HT-29 (cell line): Measurements from ENCODE around the gene GAGE1. TPM values are rescaled to one million over a fixed set of nuclear protein-coding genes. Genes with fewer than 3 reads are reported as not detected.
"Not testable (repeated sequence)": the region's sequence is repeated elsewhere in the genome, so short reads cannot be mapped to it uniquely, and the experiment has no call there.

Source experiments
- DNase-seq: peaks from one replicate; pipeline ENCODE4 v3.0.0-alpha.2; 2015; ENCODE audit warnings: low spot score
- total RNA-seq: library from RNA; depleted of rRNA; stranded (reverse); fragments of >200 nt; shearing (Covaris generic); gene quantifications from 2 replicates; pipeline ENCODE4 v1.2.3, GENCODE V29; 2014; rRNA removed

The GAGE1 gene, protein sequence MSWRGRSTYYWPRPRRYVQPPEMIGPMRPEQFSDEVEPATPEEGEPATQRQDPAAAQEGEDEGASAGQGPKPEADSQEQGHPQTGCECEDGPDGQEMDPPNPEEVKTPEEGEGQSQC
- not detected in 2 replicates for total RNA-seq

DNA sequence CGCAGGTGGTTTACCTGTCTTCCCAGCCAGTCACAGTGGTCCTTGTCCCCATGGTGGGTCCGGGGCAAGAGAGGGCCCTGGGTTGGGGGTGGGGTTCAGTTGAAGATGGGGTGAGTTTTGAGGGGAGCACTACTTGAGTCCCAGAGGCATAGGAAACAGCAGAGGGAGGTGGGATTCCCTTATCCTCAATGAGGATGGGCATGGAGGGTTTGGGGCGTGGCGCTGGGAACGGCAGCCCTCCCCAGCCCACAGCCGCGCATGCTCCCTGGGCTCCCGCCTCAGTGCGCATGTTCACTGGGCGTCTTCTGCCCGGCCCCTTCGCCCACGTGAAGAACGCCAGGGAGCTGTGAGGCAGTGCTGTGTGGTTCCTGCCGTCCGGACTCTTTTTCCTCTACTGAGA, at the start of gene GAGE1:
GAGE1 (plus strand) TSS at position 301 of the 400 bp plus-strand sequence. CDS start 1,155 bp downstream, outside the sequence.
- DNase-seq, result not testable (repeated sequence)

DNA sequence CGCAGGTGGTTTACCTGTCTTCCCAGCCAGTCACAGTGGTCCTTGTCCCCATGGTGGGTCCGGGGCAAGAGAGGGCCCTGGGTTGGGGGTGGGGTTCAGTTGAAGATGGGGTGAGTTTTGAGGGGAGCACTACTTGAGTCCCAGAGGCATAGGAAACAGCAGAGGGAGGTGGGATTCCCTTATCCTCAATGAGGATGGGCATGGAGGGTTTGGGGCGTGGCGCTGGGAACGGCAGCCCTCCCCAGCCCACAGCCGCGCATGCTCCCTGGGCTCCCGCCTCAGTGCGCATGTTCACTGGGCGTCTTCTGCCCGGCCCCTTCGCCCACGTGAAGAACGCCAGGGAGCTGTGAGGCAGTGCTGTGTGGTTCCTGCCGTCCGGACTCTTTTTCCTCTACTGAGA, 47.8 kb upstream of the GAGE1 start, which contains the start of gene GAGE12E:
GAGE12E (plus strand) TSS at position 301 of the 400 bp plus-strand sequence. CDS start 1,155 bp downstream, outside the sequence.
- not testable (repeated sequence) for DNase-seq

DNA sequence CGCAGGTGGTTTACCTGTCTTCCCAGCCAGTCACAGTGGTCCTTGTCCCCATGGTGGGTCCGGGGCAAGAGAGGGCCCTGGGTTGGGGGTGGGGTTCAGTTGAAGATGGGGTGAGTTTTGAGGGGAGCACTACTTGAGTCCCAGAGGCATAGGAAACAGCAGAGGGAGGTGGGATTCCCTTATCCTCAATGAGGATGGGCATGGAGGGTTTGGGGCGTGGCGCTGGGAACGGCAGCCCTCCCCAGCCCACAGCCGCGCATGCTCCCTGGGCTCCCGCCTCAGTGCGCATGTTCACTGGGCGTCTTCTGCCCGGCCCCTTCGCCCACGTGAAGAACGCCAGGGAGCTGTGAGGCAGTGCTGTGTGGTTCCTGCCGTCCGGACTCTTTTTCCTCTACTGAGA, 38.3 kb upstream of the GAGE1 start, which contains the start of gene GAGE12F:
GAGE12F (plus strand) TSS at position 301 of the 400 bp plus-strand sequence. CDS start 1,155 bp downstream, outside the sequence.
- not testable (repeated sequence) for DNase-seq

DNA sequence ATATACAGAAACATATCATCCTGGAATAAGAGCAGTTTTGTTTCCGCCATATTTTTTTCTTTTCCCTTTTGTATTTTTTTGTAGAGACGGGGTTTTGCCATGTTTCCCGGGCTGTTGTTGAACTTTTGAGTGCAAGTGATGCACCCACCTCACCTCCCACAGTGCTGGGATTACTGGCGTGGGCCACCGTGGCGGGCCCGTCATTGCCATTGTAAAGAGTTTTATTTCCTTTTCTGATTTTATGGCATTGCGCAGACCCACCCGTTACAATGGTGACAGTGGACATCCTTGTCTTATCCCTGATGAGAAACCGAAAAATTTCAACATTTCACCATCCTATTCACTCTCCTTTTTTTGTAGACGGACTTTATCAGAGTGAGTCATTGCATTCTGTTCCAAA, 30.1 kb upstream of the GAGE1 start:
- not testable (repeated sequence) for DNase-seq

DNA sequence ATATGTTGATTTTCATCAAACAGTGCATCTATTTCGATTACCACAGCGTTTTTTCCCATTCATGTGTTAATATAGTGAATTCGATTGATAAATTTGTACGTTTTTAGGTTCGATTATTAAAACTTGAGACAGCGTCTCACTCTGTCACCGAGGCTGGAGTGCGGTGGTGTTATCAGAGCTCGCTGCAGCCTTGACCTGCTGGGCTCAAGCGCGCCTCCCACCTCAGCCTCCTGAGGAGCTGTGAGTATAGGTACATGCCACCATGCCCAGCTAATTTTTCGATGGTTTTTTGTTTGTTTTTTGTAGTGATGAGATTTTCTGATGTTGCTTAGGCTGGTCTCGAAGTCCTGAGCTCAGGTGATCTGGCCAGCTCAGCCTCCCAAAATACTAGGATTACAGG, 29.7 kb upstream of the GAGE1 start:
- not testable (repeated sequence) for DNase-seq

DNA sequence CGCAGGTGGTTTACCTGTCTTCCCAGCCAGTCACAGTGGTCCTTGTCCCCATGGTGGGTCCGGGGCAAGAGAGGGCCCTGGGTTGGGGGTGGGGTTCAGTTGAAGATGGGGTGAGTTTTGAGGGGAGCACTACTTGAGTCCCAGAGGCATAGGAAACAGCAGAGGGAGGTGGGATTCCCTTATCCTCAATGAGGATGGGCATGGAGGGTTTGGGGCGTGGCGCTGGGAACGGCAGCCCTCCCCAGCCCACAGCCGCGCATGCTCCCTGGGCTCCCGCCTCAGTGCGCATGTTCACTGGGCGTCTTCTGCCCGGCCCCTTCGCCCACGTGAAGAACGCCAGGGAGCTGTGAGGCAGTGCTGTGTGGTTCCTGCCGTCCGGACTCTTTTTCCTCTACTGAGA, 28.7 kb upstream of the GAGE1 start, which contains the start of gene GAGE12G:
GAGE12G (plus strand) TSS at position 301 of the 400 bp plus-strand sequence. CDS start 1,155 bp downstream, outside the sequence.
- not testable (repeated sequence) for DNase-seq

DNA sequence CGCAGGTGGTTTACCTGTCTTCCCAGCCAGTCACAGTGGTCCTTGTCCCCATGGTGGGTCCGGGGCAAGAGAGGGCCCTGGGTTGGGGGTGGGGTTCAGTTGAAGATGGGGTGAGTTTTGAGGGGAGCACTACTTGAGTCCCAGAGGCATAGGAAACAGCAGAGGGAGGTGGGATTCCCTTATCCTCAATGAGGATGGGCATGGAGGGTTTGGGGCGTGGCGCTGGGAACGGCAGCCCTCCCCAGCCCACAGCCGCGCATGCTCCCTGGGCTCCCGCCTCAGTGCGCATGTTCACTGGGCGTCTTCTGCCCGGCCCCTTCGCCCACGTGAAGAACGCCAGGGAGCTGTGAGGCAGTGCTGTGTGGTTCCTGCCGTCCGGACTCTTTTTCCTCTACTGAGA, 19.2 kb upstream of the GAGE1 start, which contains the start of gene GAGE12H:
GAGE12H (plus strand) TSS at position 301 of the 400 bp plus-strand sequence. CDS start 1,155 bp downstream, outside the sequence.
- DNase-seq, result not testable (repeated sequence)

DNA sequence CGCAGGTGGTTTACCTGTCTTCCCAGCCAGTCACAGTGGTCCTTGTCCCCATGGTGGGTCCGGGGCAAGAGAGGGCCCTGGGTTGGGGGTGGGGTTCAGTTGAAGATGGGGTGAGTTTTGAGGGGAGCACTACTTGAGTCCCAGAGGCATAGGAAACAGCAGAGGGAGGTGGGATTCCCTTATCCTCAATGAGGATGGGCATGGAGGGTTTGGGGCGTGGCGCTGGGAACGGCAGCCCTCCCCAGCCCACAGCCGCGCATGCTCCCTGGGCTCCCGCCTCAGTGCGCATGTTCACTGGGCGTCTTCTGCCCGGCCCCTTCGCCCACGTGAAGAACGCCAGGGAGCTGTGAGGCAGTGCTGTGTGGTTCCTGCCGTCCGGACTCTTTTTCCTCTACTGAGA, 9.6 kb upstream of the GAGE1 start, which contains the start of gene GAGE2A:
GAGE2A (plus strand) TSS at position 301 of the 400 bp plus-strand sequence. CDS start 1,155 bp downstream, outside the sequence.
- DNase-seq, result not testable (repeated sequence)

DNA sequence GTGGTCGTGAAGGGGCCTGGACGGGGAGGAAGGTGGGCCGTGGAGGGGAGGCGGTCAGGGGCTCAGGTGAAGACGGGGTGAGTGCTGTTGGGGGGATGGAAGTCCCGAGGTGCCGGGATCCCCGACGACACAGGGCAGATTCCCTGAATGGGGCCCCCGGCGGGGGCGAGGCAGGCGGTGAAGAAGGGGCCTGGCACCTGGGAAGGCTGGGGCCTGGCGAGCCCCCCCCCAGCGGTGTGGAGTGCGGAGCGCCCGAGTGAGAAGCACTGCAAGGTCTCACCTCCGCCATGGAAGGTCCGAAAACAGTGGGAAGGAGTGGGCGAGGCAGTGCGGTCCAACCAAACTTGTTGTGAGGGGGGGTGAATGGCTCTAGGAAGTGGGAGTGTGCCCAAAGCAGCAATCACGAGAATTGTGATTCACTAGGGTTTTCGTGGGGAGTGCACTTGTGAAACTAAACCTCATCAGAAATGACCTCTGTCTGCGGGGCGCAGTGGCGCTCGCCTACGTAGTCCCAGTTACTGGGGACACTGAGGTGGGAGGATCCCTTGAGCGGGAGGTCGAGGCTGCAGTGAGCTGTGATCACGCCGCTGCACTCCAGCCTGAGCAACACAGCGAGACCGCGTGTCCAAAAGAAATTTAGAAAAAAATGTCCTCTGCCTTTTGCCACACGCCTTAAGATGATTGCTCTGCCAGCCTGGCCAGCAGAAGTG, 8.9 kb upstream of the GAGE1 start:
- DNase-seq, result not testable (repeated sequence)

DNA sequence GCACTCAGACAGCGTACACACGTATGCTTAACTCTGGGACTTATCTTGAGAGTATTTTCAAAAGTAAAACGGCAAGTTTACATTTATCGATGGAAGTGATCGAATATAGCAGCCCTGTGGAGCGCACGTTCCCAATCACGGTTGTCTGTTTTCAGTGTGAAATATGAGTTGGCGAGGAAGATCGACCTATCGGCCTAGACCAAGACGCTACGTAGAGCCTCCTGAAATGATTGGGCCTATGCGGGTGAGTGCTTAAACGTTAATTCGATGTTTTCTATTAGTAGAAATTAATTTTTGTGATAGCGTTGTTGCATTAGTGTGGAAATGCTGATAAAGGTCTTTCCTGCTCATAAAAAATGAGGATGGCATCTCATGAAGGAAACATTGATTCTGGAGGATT, 8.3 kb upstream of the GAGE1 start:
- DNase-seq, result not testable (repeated sequence)

DNA sequence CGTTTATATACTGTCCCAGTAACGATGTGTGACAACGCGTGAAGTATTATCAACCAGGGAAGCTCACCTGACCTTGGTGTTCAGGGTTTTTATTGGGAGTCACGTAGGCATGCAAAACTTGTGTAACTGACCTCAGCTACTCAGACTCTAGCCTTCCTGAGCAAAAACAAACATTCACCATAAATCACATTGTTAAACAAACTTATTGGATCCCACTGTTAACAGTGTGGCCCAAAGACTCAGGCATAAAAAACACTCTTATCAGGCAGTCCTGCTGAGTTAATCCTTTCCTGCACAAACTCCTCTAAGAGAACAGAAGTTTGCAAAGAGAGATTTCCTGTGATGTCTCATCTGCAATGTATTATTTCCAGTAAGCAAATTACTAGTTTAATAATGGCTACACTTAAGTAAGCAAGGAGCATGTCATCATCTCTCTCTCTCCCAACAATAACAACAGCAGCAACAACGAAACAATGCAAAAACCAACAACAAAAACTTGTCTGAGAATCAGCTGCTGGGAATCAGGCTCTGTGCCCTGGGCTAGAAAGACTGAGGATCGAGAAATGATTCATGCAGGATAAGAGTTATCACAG, 12.0 kb downstream of the GAGE1 start:
- no peak for DNase-seq

DNA sequence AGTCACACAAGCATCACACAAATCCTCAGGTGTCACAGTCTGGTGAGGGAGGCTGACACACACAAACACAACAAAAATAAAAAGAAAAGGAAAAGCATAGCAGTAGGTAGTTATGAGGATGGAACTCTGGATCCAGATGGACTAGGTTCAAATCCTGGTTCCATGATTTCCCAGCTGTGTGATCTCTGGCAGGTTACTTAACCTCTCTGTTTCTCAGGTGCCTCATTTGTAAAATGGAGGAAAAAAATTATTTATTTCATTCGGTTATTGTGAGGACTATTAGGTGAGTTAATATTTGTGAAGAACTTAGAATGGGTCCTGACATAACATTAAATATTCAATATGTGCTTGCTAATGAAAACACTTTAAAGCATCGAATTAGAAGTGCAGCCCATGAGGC, 19.8 kb downstream of the GAGE1 start:
- no peak for DNase-seq

DNA sequence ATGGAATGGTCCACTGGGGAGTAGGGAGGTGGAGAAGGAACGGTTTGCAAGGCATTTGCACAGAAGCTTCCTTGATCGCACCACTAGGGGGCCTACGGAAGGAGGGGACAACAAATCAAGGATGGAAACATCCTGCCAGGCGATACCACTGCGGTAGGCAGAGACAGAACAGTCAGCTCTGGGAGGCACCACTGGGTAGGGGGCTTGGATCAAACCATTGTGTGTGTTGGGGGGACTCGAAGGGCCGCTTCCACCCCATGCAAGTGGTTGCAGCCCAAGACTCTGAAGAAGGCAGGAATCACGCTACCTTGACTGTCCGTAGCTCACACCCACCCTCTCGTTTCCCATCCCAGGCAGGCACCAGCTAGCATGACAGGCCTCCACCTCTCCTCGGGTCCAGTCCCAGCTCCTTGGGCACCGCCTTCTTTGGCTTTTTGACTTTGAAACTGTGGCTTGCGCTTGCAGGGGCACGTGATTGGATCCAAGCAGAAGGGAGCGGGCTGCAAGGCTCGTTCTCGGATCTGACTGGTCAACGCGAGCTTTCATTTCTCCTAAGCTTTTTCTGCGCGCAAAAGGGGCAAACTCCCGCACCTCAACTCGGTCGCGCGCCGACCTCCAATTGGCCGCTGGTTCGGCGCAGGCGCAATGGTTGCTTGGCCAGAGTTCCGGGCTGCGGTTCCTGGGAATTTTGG, 28.4 kb downstream of the GAGE1 start:
- peak; percentile 4 for DNase-seq

DNA sequence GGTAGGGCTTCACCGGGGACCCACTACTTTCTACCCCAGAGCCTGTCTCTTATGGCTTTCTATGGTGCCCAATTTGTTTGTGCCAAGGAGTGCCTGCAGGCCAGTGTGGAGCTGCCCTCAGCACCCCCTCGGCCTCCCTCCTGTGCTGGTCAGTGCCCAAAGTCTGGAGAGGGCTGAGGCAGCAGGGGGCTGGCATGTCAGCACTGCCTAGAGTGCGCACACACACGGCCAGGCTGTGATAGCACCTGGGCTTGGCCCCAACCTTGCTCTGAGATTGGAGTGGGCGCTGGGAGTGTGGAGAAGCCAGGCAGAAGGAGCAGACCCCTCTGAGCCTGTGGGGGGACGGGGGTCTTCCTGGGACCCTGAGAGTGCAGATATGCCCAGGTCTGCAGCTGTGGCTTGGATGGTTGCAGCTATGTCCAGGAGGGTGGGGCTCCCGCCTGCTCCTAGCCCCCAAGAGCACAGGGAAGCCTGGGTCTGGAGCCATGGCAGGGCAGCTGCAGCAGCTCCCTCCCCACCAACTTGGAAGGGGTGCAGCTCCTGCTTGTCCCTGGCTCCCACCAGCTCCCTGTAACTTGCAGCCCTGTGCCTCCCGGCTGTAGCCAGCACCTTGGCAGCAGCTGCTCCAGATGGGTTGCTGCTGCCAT, 46.3 kb downstream of the GAGE1 start:
- no peak for DNase-seq

DNA sequence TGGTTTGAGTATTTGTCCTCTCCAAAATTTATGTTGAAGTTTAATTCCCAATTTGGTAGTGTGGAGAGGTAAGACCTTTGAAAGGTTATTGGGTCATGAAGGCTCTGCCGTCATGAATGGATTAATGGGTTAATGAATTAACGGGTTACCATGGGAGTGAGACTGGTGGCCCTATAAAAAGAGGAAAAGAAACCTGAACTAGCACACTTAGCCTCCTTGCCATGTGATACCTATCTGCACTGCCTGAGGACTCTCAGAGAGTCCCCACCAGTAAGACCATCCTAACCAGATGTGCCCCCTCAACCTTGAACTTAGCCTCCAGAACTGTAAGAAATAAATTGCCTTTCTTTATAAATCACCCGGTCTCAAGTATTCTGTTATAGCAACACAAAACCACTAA, 57.7 kb downstream of the GAGE1 start:
- no peak for DNase-seq

Other genes starting within 250 kb of the GAGE1 start
- not detected in 2 replicates for gene GAGE12C, start 66.8 kb upstream of the GAGE1 start, total RNA-seq
- not detected in 2 replicates for gene GAGE12D, start 57.3 kb upstream of the GAGE1 start, total RNA-seq
- not detected in 2 replicates for gene GAGE12E, start 47.7 kb upstream of the GAGE1 start, total RNA-seq
- not detected in 2 replicates for gene GAGE12F, start 38.2 kb upstream of the GAGE1 start, total RNA-seq
- not detected in 2 replicates for gene GAGE12G, start 28.6 kb upstream of the GAGE1 start, total RNA-seq
- gene GAGE12H, start 19.1 kb upstream of the GAGE1 start, total RNA-seq, result not detected in 2 replicates
- not detected in 2 replicates for gene GAGE2A, start 9.5 kb upstream of the GAGE1 start, total RNA-seq
- gene PAGE1, start 97.0 kb downstream of the GAGE1 start, total RNA-seq, result not detected in 2 replicates
- gene PAGE4, start 230.3 kb downstream of the GAGE1 start, total RNA-seq, result not detected in 2 replicates